Activated CD4-positive, alpha-beta T cell treated with anti-CD3 and anti-CD28 coated beads, Interleukin-2, amount 50 U/mL, for 1 hour (primary cell): Measurements from ENCODE around the gene LRRC41.
"Not testable (repeated sequence)": the region's sequence is repeated elsewhere in the genome, so short reads cannot be mapped to it uniquely, and the experiment has no call there.

Experiments used
- DNase-seq: peaks from one replicate; pipeline ENCODE4 v3.0.0-alpha.2; 2020

The LRRC41 gene

DNA sequence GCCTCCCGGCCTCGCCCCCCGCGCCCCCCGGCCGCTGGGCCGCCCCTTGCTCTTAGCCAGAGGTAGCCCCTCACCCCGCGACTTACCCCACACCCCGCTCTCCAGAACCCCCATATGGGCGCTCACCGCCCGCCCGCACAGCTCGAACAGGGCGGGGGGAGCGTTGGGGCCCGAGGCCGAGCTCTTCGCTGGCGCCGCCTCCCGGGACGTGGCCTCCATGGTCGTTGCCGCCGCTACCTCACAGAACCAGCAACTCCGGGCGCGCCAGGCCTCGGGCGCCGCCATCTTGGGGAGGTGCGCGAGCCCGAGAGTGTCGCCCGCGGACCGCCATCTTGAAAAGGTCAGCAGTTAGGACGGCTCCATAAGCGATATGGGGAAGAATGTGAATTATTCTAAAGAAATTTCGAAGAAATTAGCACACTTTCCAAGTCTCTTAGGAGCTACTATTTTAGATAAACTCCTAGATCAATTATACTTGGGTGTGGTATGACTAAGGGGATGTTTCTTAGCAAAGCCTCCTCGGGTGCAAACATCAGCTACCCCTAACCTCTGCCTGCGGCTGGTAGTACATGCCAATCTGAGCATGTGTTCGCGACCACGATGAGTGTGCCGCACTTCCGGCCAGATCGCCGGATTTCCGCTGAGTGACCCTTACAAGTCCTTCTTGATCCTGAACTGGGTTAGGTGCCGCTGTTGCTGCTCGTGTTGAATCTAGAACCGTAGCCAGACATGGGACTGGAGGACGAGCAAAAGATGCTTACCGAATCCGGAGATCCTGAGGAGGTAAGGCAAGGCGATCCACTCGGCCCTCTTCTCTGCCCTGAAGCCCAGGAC lies at the start of gene LRRC41, which contains the start of gene UQCRH:
TSS of gene LRRC41 (minus strand) at position 579 of the 834 bp plus-strand sequence. CDS start at position 285, 294 bp downstream.
TSS of gene UQCRH (plus strand) at position 661 of the 834 bp plus-strand sequence. CDS start at position 730, 69 bp downstream.
- peak; percentile 92 for DNase-seq

- no peak for DNase-seq
Observed at GRCh38 chr1:46352363-46352762, 48.9 kb upstream of the LRRC41 start.

DNA sequence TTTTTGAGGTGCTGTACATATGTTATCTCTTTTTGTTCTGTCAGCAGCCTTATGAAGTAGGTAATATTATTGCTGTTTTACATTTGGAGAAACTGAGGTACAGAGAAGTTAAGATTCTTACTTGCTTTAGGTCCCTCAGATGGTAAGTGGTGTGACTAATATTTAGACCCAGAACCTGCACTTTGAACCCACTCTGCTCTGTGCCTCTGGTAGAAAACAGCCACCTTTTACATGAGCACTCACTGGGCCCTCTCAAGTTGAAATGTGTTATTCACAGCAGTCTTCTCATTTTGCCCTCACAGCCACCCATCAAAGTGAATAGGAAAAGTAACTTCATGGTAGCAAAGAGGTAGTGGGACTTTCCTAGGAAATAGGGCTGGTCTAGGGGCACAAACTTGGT lies 41.9 kb upstream of the LRRC41 start:
- no peak for DNase-seq

GRCh38 chr1:46344481-46344880 lies 41.1 kb upstream of the LRRC41 start:
- no peak for DNase-seq

DNA sequence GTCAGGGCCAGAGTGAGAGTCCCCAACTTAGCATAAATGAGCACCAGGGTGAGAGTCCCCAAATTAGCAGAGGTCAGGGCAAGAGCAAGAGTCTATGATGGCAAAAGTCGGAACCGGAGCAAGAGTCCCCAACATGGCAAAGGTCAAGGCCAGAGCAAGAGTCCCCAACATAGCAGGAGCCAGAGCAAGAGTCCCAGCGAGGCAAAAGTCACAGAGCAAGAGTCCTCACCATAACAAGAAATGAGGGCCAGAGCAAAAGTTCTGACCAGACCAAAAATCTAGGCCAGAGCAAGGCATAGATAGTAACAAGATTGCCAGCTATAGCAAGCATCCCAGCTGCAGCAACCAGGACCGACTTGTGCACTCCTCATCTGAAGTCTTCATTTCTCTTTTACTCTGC lies 40.3 kb upstream of the LRRC41 start:
- no peak for DNase-seq

DNA sequence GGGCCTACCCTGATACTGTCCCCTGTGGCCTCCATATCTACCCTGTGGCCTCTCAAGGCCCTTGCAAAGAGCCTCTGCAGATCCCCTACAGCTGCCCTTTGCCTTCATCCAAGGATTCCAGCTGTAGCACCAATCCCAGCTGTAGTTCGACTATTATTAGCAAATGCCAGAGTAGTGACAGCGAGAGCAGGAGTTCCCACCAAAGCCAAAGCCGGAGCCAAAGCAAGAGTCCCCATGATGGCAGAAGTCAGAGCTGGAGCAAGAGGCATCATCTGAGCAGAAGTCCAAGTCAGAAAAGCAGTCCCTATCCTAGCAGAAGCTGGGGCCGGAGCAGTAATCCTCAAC lies 39.9 kb upstream of the LRRC41 start:
- DNase-seq = no peak

GRCh38 chr1:46342677-46343350 lies 39.4 kb upstream of the LRRC41 start:
- no peak for DNase-seq

DNA sequence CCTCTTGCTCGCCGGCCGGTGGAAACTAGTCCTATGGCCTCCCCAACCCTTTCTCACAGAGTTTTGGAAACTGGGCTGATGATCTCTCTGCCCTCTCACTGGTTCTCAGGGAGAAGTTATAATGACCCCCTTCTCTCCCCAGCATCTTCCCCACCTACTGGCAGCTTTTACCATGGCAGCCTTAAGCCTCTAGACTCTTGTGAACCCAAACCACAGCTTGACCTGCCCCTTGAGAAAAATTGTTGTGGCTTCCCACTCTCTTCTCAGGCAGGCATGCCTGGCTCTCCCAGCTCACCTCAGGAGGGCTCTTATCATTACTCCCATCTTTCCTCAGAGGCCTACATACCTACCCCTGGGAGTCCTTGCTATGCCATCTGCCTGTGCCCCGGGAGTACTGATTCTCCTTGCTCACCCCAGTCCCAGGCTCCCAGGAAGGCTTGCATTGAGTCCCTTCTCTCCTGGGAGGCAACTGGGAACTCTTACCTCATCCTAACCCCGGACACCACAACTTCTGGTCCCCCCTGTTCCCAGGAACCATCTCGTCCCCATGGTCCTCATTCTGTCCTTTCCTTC lies 38.8 kb upstream of the LRRC41 start:
- DNase-seq = no peak

DNA sequence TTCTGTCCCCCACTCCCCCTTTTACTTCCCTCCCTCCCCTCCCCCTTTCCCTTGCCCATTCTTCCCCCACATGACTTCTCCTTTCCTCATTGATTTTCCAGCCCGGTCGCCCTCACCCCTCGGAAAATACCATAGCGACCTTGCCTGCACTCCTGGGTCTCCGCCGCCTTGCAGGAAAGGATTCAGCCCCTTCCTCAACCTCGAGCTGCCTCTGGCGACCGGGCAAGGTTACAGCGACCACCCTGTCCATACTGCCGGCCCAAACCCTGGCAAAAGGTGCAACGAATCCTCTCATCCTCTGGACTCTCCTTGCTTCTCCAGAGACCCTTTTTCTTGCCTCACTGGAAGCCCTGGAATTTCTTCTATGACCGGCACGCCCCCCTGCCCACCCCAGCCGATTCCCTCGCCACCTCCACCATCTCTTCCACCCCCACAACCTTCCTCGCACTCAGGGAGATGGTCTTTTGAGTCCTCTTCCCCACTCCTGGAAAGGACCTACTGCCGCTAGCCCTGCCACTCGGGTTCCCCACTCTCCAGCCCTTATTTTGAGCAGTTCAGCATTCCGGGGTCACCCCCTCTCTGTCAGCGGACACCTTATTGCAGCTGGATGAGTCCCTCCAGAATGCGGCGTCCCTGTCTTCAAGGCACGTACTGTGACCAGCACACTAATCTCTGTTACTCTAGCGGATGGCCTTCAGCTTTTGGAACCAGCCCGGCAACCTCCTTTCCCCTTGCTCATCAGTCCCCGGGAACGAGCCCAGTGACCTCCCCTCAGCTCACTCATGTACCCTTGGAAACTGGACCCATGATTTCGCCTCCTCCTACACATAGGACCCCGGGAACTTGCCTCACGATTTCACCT lies 38.0 kb upstream of the LRRC41 start:
- DNase-seq = no peak

GRCh38 chr1:46340404-46341221 lies 37.2 kb upstream of the LRRC41 start, which contains the start of gene NSUN4:
TSS of gene NSUN4 (plus strand) at chr1:46340807. CDS start at chr1:46340827, 20 bp downstream.
- DNase-seq = peak; percentile 83

DNA sequence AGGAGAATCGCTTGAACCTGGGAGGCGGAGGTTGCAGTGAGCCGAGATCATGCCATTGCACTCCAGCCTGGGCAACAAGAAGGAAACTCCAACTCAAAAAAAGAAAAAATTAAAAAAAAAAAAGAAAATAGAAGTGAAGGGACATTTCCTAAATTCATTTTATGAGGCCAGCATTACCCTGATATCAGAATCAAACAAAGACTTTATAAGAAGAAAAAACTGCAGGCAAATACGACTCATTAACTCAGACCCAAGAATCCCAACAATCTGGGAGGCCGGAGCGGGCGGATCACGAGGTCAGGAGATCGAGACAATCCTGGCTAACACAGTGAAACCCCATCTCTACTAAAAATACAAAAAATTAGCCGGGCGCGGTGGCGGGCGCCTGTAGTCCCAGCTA lies 34.0 kb upstream of the LRRC41 start:
- not testable (repeated sequence) for DNase-seq

GRCh38 chr1:46335081-46335480 lies 31.7 kb upstream of the LRRC41 start:
- DNase-seq = no peak

GRCh38 chr1:46334030-46334384 lies 30.6 kb upstream of the LRRC41 start:
- no peak for DNase-seq

DNA sequence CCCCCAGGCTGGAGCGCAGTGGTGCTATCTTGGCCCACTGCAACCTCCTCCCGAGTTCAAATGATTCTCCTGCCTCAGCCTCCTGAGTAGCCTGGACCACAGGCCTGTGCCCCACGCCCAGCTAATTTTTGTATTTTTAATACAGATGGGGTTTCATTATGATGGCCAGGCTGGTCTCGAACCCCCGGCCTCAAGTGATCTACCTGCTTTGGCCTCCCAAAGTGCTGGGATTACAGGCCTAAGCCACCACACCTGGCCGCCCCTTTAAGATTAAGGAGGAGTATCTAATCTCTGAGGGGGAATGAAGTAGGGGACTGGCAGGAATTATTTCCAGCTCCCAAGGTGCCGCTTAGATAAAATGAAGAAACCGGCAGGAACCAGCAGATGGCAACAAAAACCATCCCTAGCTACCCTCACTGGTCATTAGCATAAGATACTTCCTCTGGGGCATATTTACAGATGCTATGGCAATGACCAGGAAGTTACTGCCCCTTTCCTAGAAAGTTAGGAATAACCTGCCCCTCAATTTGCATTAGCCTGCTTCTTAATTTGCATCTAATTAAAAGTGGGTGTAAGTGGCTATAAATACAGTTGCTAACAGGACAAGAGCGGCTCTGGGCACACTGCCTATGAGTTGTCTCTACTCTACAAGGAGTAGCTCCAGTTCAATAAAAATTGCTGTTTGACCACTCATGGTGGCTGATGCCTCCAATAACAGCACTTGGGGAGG lies 30.0 kb upstream of the LRRC41 start:
- no peak for DNase-seq

DNA sequence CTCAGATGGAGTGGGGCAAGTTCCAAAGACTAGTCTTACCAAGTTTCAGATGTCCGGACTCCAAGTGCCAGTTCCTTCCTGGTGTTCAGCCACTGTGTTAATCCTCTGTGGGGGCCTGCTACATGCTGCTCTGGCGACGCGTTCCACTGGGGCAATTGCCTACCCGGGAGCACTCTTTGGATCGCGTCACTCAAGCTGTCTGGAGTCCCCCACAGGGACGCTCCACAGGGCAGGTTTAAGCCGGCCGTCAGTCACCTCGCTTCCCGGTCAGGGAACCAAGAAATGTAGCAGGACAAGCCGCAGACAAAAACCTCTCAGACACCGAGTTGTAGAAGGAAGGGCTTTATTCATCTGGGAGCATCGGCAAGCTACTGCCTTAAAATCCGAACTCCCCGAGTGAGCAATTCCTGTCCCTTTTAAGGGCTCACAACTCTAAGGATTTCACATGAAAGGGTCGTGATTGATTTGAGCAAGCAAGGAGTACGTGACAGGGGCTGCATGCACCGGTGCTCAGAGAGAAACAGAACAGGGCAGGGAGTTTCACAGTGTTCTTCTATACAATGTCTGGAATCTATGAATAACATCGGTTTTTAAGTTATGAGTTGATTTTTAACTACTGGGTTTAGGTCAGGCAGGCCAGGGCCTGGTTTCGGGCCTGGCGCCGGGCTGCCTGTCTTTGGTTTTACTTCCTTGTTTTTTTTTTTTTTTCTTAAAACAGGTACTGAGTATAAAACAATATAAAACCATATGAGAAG lies 28.5 kb upstream of the LRRC41 start:
- DNase-seq = not testable (repeated sequence)

- DNase-seq = not testable (repeated sequence)
Observed at GRCh38 chr1:46330381-46330780, 27.0 kb upstream of the LRRC41 start.

DNA sequence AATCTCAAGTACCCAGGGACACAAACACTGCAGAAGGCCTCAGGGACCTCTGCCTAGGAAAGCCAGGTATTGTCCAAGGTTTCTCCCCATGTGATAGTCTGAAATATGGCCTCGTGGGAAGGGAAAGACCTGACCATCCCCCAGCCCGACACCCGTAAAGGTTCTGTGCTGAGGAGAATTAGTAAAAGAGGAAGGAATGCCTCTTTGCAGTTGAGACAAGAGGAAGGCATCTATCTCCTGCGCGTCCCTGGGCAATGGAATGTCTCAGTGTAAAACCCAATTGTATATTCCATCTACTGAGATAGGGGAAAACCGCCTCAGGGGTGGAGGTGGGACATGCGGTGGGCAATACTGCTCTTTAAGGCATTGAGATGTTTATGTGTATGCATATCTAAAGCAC lies 26.4 kb upstream of the LRRC41 start:
- DNase-seq = not testable (repeated sequence)

GRCh38 chr1:46328182-46328581 lies 24.8 kb upstream of the LRRC41 start:
- not testable (repeated sequence) for DNase-seq

DNA sequence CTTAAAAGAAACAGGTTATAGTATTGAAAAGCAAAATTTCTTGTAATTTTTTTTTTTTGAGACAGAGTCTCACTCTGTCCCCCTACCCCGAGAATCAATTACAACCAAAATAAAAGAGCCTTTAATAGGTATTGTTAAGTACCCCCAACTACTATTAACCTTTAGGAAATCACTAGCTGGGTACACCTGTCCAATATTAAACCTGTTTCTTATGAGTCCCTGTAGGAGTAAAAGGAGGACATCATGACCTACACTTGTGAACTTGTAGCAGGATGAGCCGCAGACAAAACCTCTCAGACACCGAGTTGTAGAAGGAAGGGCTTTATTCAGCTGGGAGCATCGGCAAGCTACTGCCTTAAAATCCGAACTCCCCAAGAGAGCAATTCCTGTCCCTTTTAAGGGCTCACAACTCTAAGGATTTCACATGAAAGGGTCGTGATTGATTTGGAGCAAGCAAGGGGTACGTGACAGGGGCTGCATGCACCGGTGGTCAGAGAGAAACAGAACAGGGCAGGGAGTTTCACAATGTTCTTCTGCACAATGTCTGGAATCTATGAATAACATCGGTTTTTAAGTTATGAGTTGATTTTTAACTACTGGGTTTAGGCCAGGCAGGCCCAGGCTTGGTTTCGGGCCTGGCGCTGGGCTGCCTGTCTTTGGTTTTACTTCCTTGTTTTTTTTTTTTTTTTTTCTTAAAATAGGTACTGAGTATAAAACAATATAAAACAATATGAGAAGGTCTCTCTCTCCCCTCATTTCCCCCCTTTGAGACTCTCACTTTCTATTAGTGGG lies 22.1 kb upstream of the LRRC41 start:
- DNase-seq = not testable (repeated sequence)

DNA sequence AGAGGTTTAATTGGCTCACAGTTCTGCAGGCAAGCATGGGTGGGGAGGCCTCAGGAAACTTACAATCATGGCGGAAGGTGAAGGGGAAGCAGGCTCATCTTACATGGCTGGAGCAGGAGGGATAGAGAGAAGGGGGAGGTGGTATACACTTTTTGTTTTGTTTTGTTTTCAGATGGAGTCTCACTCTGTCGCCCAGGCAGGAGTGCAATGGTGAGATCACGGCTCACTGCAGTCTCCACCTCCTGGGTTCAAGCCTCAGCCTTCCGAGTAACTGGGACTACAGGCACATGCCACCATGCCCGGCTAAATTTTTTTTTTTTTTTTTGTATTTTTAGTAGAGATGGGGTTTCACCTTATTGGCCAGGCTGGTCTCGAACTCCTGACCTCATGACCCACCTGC lies 18.8 kb upstream of the LRRC41 start:
- DNase-seq = not testable (repeated sequence)
